Fibroblast of peridontal ligament (primary cell): ENCODE results near the gene IGSF3.

Source experiments
- DNase-seq: peaks from one replicate; pipeline ENCODE4 v3.0.0-alpha.2; 2010; ENCODE audit errors: extremely low read depth

The IGSF3 gene

GRCh38 chr1:116667575-116668105 is at the start of gene IGSF3:
TSS of gene IGSF3 (minus strand) at chr1:116667733. CDS start at chr1:116666326, 1,407 bp downstream.
- DNase-seq, result no peak

- DNase-seq, result no peak
Observed at GRCh38 chr1:116717318-116717717, 49.8 kb upstream of the IGSF3 start.

GRCh38 chr1:116716391-116716790 is 48.9 kb upstream of the IGSF3 start:
- no peak for DNase-seq

- DNase-seq, result no peak
Observed at GRCh38 chr1:116713474-116713873, 45.9 kb upstream of the IGSF3 start.

GRCh38 chr1:116712510-116712909 is 45.0 kb upstream of the IGSF3 start:
- DNase-seq, result no peak

- no peak for DNase-seq
Observed at GRCh38 chr1:116711263-116711840, 43.8 kb upstream of the IGSF3 start.

GRCh38 chr1:116710420-116711262 is 43.1 kb upstream of the IGSF3 start:
- no peak for DNase-seq

- DNase-seq, result no peak
Observed at GRCh38 chr1:116709666-116710167, 42.2 kb upstream of the IGSF3 start.

GRCh38 chr1:116708255-116708900 is 40.8 kb upstream of the IGSF3 start:
- no peak for DNase-seq

- DNase-seq, result no peak
Observed at GRCh38 chr1:116706841-116707240, 39.3 kb upstream of the IGSF3 start.

GRCh38 chr1:116706123-116706522 is 38.6 kb upstream of the IGSF3 start:
- no peak for DNase-seq

GRCh38 chr1:116704278-116704677 is 36.7 kb upstream of the IGSF3 start:
- no peak for DNase-seq

- no peak for DNase-seq
Observed at GRCh38 chr1:116699605-116700004, 32.1 kb upstream of the IGSF3 start.

GRCh38 chr1:116698244-116698595 is 30.7 kb upstream of the IGSF3 start:
- no peak for DNase-seq

GRCh38 chr1:116697548-116698243 is 30.2 kb upstream of the IGSF3 start:
- no peak for DNase-seq

GRCh38 chr1:116694524-116694923 is 27.0 kb upstream of the IGSF3 start:
- DNase-seq, result no peak

- DNase-seq, result no peak
Observed at GRCh38 chr1:116693759-116694480, 26.4 kb upstream of the IGSF3 start.

- DNase-seq, result no peak
Observed at GRCh38 chr1:116692879-116693278, 25.3 kb upstream of the IGSF3 start.

- DNase-seq, result no peak
Observed at GRCh38 chr1:116690849-116691406, 23.4 kb upstream of the IGSF3 start.

GRCh38 chr1:116690396-116690848 is 22.9 kb upstream of the IGSF3 start:
- no peak for DNase-seq
